ENCODE measurements around the gene DUSP1. TPM values are rescaled to one million over a fixed set of nuclear protein-coding genes. Genes with fewer than 3 reads are reported as not detected.

DUSP1 gene
- total and polyA plus RNA-seq, 2 of the 13 experiments (the other 11 are each of a cell fraction or from before 2014, with no cell fraction given), result 27.1 to 55.5 TPM

- TF ChIP-seq ZNF879 (CRISPR knock-in tag; IDR thresholded peaks at IDR 0.05), result no peak
- peak; percentile 44; the same call in 1 of the 2 replicates for TF ChIP-seq FOSL1 (CRISPR knock-in tag; IDR thresholded peaks at IDR 0.05; ENCODE audit: borderline replicate concordance)
- no peak for TF ChIP-seq ZNF761 (CRISPR knock-in tag; conservative IDR thresholded peaks at IDR 0.05)
- peak; percentile 96 for TF ChIP-seq BORCS8-MEF2B (CRISPR knock-in tag; IDR thresholded peaks at IDR 0.05)
- peak; percentile 88 for TF ChIP-seq ZNF280D (CRISPR knock-in tag; IDR thresholded peaks at IDR 0.05)
- 0 out of 2 replicates have a peak, but pooled peaks have one; percentile 84 for TF ChIP-seq ZNF33A (CRISPR knock-in tag; IDR thresholded peaks at IDR 0.05; ENCODE audit: borderline replicate concordance)
- peak; percentile 51 for TF ChIP-seq KLF12 (CRISPR knock-in tag; IDR thresholded peaks at IDR 0.05; ENCODE audit: borderline replicate concordance)
- peak; percentile 54; the same call in 1 of the 2 replicates for TF ChIP-seq ZNF343 (CRISPR knock-in tag; IDR thresholded peaks at IDR 0.05)
- peak; percentile 74 for TF ChIP-seq GABPB1 (CRISPR knock-in tag; IDR thresholded peaks at IDR 0.05)
- TF ChIP-seq ZNF18 (CRISPR knock-in tag; IDR thresholded peaks at IDR 0.05; ENCODE audit: insufficient replicate concordance), result peak; percentile 43
- TF ChIP-seq YY1 (IDR thresholded peaks at IDR 0.05; ENCODE audit: insufficient read depth, insufficient replicate concordance, low read depth, low read length), result peak; percentile 57
- TF ChIP-seq MED13 (CRISPR knock-in tag; IDR thresholded peaks at IDR 0.05), result peak; percentile 16; the same call in 1 of the 2 replicates
- peak; percentile 36; the same call in 1 of the 2 replicates for TF ChIP-seq ZFP37 (CRISPR knock-in tag; IDR thresholded peaks at IDR 0.05; ENCODE audit: borderline replicate concordance)
- no peak for TF ChIP-seq THAP8 (CRISPR knock-in tag; IDR thresholded peaks at IDR 0.05; ENCODE audit: borderline replicate concordance)
- TF ChIP-seq RBAK (CRISPR knock-in tag; IDR thresholded peaks at IDR 0.05), result peak; percentile 77; the same call in 1 of the 2 replicates
- no peak for TF ChIP-seq SYNCRIP (IDR thresholded peaks at IDR 0.05; ENCODE audit: insufficient read depth, low read depth, low read length)
- TF ChIP-seq CEBPZ (IDR thresholded peaks at IDR 0.05; ENCODE audit: low read length), result no peak
- no peak for TF ChIP-seq TBP (CRISPR knock-in tag; IDR thresholded peaks at IDR 0.05)
Observed at GRCh38 chr5:172770675-172771438, at the start of gene DUSP1 (continued).
